HepG2 (cell line): ENCODE data around the gene C2CD4A. TPM values are rescaled to one million over a fixed set of nuclear protein-coding genes. Genes with fewer than 3 reads are reported as not detected.

Experiments
- CCDC6 ChIP-seq: sonication (generic); formaldehyde crosslinking; IDR thresholded peaks from 2 replicates; pipeline ENCODE4 v1.8.1; 2022; ENCODE audit warnings: mild to moderate bottlenecking, missing genetic modification reagents, moderate library complexity
- CHD2 ChIP-seq: IDR thresholded peaks from 2 replicates; pipeline ENCODE4 v1.6.1; 2011; ENCODE audit warnings: low read depth, low read length, improper control_type of control experiment
- ERF ChIP-seq: IDR thresholded peaks from 2 replicates; pipeline ENCODE4 v1.6.1; 2018; ENCODE audit warnings: missing biosample characterization, missing genetic modification reagents
- ESRRA ChIP-seq: sonication (generic); formaldehyde crosslinking; IDR thresholded peaks from 2 replicates; pipeline ENCODE4 v1.5.1; 2020; ENCODE audit warnings: mild to moderate bottlenecking, low read depth, missing genetic modification reagents
- FOXK1 ChIP-seq: sonication (generic); formaldehyde crosslinking; IDR thresholded peaks from 2 replicates; pipeline ENCODE4 v1.4.0; 2020; ENCODE audit warnings: low read depth, missing genetic modification reagents, borderline replicate concordance
- HNF4G ChIP-seq, 2 experiments: sonication (generic) in 1 of 2; formaldehyde crosslinking in 1 of 2; IDR thresholded peaks; 2 replicates each; pipeline versions ENCODE4 v1.4.0 to v1.6.1; 2011 to 2020; ENCODE audit warnings: borderline replicate concordance in 2 of 2, low read depth in 2 of 2, mild to moderate bottlenecking in 2 of 2, low read length in 1 of 2, missing genetic modification reagents in 1 of 2, moderate library complexity in 1 of 2
- HNRNPL ChIP-seq: fragments of 200-400 bp; formaldehyde crosslinking; IDR thresholded peaks from 2 replicates; pipeline ENCODE4 v1.6.1; 2017; ENCODE audit warnings: mild to moderate bottlenecking, low read depth, low read length
- KDM2A ChIP-seq: sonication (generic); formaldehyde crosslinking; IDR thresholded peaks from 2 replicates; pipeline ENCODE4 v1.4.0; 2020; ENCODE audit warnings: low read depth, missing genetic modification reagents, borderline replicate concordance
- MIER2 ChIP-seq: IDR thresholded peaks from 2 replicates; pipeline ENCODE4 v1.6.1; 2016; ENCODE audit warnings: missing biosample characterization, missing genetic modification reagents
- MXD3 ChIP-seq: IDR thresholded peaks from 2 replicates; pipeline ENCODE4 v1.6.1; 2016; ENCODE audit warnings: mild to moderate bottlenecking, missing biosample characterization, missing genetic modification reagents
- POGZ ChIP-seq: sonication (generic); formaldehyde crosslinking; IDR thresholded peaks from 2 replicates; pipeline ENCODE4 v1.4.0; 2020; ENCODE audit warnings: mild to moderate bottlenecking, missing genetic modification reagents
- ZMAT3 ChIP-seq: sonication (generic); formaldehyde crosslinking; conservative IDR thresholded peaks from 2 replicates; pipeline ENCODE4 v1.7.0; 2021; ENCODE audit warnings: missing genetic modification reagents
- ZNF354B ChIP-seq: sonication (generic); formaldehyde crosslinking; IDR thresholded peaks from 2 replicates; pipeline ENCODE4 v1.8.0; 2022; ENCODE audit warnings: mild to moderate bottlenecking, missing genetic modification reagents
- ZNF430 ChIP-seq: sonication (generic); formaldehyde crosslinking; IDR thresholded peaks from 2 replicates; pipeline ENCODE4 v1.9.0; 2021; ENCODE audit warnings: mild to moderate bottlenecking, missing genetic modification reagents
- ZNF547 ChIP-seq: sonication (generic); formaldehyde crosslinking; IDR thresholded peaks from 2 replicates; pipeline ENCODE4 v1.5.1; 2020; ENCODE audit warnings: mild to moderate bottlenecking, missing genetic modification reagents
- ZNF549 ChIP-seq: sonication (generic); formaldehyde crosslinking; IDR thresholded peaks from 2 replicates; pipeline ENCODE4 v1.5.0; 2020; ENCODE audit warnings: missing genetic modification reagents
- ZNF724P ChIP-seq: sonication (generic); formaldehyde crosslinking; IDR thresholded peaks from 2 replicates; pipeline ENCODE4 v1.8.0; 2022; ENCODE audit warnings: missing genetic modification reagents, borderline replicate concordance
- ZNF772 ChIP-seq: sonication (generic); formaldehyde crosslinking; IDR thresholded peaks from 2 replicates; pipeline ENCODE4 v1.5.0; 2020; ENCODE audit warnings: mild to moderate bottlenecking, missing genetic modification reagents
- polyA plus RNA-seq, 8 experiments: library from polyadenylated mRNA; depleted of rRNA in 3 of 8; stranded (reverse) in 7 of 8; unstranded in 1 of 8; fragments of >200 nt; fragmentation: Illumina TruSeq in 4 of 8; extraction: Trizol in 4 of 8; gene quantifications; 2 replicates each; pipeline versions ENCODE4 v1.2.1 to v1.2.3, GENCODE V29; 2011 to 2016; ENCODE audit warnings: low read depth in 4 of 8, missing spikeins in 1 of 8, mixed read lengths in 1 of 8; ENCODE audit not compliant: insufficient read depth in 1 of 8
- total RNA-seq, 5 experiments: library from RNA; depleted of rRNA; stranded (reverse); fragments of >200 nt; fragmentation: Illumina TruSeq; extraction: Trizol; gene quantifications; 2 replicates each; pipeline ENCODE4 v1.2.3, GENCODE V29; 2016; ENCODE audit warnings: low read depth in 1 of 5
- TF ChIP-seq, protein P1 (sequence below): sonication (generic); formaldehyde crosslinking; IDR thresholded peaks from 2 replicates; pipeline ENCODE4 v1.4.0; 2020; ENCODE audit warnings: missing genetic modification reagents
- TF ChIP-seq, protein P2 (sequence below): sonication (generic); formaldehyde crosslinking; IDR thresholded peaks from 2 replicates; pipeline ENCODE4 v1.4.0; 2020; ENCODE audit warnings: low read depth, missing genetic modification reagents

Gene C2CD4A
- total and polyA plus RNA-seq, 2 of the 13 experiments (the other 11 are each of a cell fraction or from before 2014, with no cell fraction given), result 0.20 TPM; not detected in 1

- TF ChIP-seq HNRNPL, result no peak
- TF ChIP-seq, protein P1, sequence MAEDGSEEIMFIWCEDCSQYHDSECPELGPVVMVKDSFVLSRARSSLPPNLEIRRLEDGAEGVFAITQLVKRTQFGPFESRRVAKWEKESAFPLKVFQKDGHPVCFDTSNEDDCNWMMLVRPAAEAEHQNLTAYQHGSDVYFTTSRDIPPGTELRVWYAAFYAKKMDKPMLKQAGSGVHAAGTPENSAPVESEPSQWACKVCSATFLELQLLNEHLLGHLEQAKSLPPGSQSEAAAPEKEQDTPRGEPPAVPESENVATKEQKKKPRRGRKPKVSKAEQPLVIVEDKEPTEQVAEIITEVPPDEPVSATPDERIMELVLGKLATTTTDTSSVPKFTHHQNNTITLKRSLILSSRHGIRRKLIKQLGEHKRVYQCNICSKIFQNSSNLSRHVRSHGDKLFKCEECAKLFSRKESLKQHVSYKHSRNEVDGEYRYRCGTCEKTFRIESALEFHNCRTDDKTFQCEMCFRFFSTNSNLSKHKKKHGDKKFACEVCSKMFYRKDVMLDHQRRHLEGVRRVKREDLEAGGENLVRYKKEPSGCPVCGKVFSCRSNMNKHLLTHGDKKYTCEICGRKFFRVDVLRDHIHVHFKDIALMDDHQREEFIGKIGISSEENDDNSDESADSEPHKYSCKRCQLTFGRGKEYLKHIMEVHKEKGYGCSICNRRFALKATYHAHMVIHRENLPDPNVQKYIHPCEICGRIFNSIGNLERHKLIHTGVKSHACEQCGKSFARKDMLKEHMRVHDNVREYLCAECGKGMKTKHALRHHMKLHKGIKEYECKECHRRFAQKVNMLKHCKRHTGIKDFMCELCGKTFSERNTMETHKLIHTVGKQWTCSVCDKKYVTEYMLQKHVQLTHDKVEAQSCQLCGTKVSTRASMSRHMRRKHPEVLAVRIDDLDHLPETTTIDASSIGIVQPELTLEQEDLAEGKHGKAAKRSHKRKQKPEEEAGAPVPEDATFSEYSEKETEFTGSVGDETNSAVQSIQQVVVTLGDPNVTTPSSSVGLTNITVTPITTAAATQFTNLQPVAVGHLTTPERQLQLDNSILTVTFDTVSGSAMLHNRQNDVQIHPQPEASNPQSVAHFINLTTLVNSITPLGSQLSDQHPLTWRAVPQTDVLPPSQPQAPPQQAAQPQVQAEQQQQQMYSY (CRISPR knock-in tag), result no peak
- peak; percentile 42; the same call in 1 of the 2 replicates for TF ChIP-seq ZNF430 (CRISPR knock-in tag)
- TF ChIP-seq ZMAT3 (CRISPR knock-in tag), result no peak
- TF ChIP-seq, protein P2, sequence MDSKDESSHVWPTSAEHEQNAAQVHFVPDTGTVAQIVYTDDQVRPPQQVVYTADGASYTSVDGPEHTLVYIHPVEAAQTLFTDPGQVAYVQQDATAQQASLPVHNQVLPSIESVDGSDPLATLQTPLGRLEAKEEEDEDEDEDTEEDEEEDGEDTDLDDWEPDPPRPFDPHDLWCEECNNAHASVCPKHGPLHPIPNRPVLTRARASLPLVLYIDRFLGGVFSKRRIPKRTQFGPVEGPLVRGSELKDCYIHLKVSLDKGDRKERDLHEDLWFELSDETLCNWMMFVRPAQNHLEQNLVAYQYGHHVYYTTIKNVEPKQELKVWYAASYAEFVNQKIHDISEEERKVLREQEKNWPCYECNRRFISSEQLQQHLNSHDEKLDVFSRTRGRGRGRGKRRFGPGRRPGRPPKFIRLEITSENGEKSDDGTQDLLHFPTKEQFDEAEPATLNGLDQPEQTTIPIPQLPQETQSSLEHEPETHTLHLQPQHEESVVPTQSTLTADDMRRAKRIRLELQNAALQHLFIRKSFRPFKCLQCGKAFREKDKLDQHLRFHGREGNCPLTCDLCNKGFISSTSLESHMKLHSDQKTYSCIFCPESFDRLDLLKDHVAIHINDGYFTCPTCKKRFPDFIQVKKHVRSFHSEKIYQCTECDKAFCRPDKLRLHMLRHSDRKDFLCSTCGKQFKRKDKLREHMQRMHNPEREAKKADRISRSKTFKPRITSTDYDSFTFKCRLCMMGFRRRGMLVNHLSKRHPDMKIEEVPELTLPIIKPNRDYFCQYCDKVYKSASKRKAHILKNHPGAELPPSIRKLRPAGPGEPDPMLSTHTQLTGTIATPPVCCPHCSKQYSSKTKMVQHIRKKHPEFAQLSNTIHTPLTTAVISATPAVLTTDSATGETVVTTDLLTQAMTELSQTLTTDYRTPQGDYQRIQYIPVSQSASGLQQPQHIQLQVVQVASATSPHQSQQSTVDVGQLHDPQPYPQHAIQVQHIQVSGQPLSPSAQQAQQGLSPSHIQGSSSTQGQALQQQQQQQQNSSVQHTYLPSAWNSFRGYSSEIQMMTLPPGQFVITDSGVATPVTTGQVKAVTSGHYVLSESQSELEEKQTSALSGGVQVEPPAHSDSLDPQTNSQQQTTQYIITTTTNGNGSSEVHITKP (CRISPR knock-in tag), result no peak
- peak; percentile 69; the same call in 1 of the 2 replicates for TF ChIP-seq KDM2A (CRISPR knock-in tag)
- peak; percentile 47; the same call in 1 of the 2 replicates for TF ChIP-seq ZNF724P
- no peak for TF ChIP-seq ERF (CRISPR knock-in tag)
- TF ChIP-seq ZNF549 (CRISPR knock-in tag), result no peak
- 0 out of 2 replicates have a peak, but pooled peaks have one; percentile 41 for TF ChIP-seq CCDC6 (CRISPR knock-in tag)
- TF ChIP-seq POGZ (CRISPR knock-in tag), result 0 out of 2 replicates have a peak, but pooled peaks have one; percentile 30
- no peak for TF ChIP-seq ZNF354B (CRISPR knock-in tag)
- no peak for TF ChIP-seq ZNF547 (CRISPR knock-in tag)
- TF ChIP-seq MIER2 (CRISPR knock-in tag), result no peak
- peak; percentile 84 for TF ChIP-seq MXD3
- peak; percentile 30; the same call in 1 of the 2 replicates for TF ChIP-seq ZNF772 (CRISPR knock-in tag)
- peak; percentile 19; the same call in 1 of the 2 replicates for TF ChIP-seq HNF4G (IDR thresholded peaks at IDR 0.05; ENCODE audit: borderline replicate concordance, low read depth, low read length)
- TF ChIP-seq HNF4G (CRISPR knock-in tag; IDR thresholded peaks at IDR 0.05; ENCODE audit: borderline replicate concordance, low read depth), result no peak
- no peak for TF ChIP-seq CHD2
- peak; percentile 15; the same call in 1 of the 2 replicates for TF ChIP-seq ESRRA (CRISPR knock-in tag)
- TF ChIP-seq FOXK1 (CRISPR knock-in tag), result no peak
These were observed 1.5 kb downstream of the C2CD4A start (continued) for GRCh38 chr15:62068071-62068809.
